Fibroblast of lung (primary cell): ENCODE results near the gene KIRREL3.

Source experiments
- CTCF ChIP-seq, 2 donors: IDR thresholded peaks in 1 of 2; conservative IDR thresholded peaks in 1 of 2; 1 replicate in 1 of 2; 2 replicates in 1 of 2; pipeline ENCODE4 v1.5.1; 2011 to 2012; ENCODE audit warnings: low read length in 2 of 2, control low read depth in 1 of 2, inconsistent platforms in 1 of 2, low read depth in 1 of 2, mild to moderate bottlenecking in 1 of 2
- EZH2 ChIP-seq: IDR thresholded peaks from 2 replicates; pipeline ENCODE4 v1.5.1; 2012; ENCODE audit warnings: low read length, control low read depth, mild to moderate bottlenecking; ENCODE audit errors: missing control alignments

- TF ChIP-seq CTCF (conservative IDR thresholded peaks at IDR 0.05 in 1 of 2, IDR thresholded peaks at IDR 0.05 in 1 of 2; ENCODE audit: low read depth in 1 of 2, low read length in 2 of 2) (no peak), EZH2 (no peak)
These were observed 303.6 kb downstream of the KIRREL3 start for GRCh38 chr11:126696982-126697381.
